ENCODE data around the gene THUMPD2.

GRCh38 chr2:39781697-39782096 is 2.6 kb upstream of the THUMPD2 start:
- TF ChIP-seq CTCF (optimal IDR thresholded peaks at IDR 0.05 in 1 of 3, IDR thresholded peaks at IDR 0.05 in 1 of 3, conservative IDR thresholded peaks at IDR 0.05 in 1 of 3; ENCODE audit: extremely low read depth in 1 of 3, insufficient read depth in 2 of 3, low read length in 3 of 3) (no peak), EZH2 (IDR thresholded peaks at IDR 0.05; ENCODE audit: low read length) (no peak)

Measured in keratinocyte (primary cell).